Measurements from ENCODE around the gene FBXW11. TPM values are rescaled to one million over a fixed set of nuclear protein-coding genes. Genes with fewer than 3 reads are reported as not detected.

The FBXW11 gene
- total RNA-seq, 1 experiment from 2014 or later: 52.0 TPM

GRCh38 chr5:171992305-171992704 is 14.1 kb downstream of the FBXW11 start:
- peaks cover 89% of the 10 kb centered on the region for H3K79me2 ChIP-seq (ENCODE audit: insufficient read depth, low read length)
- no peak overlapping the region for H3K4me3 ChIP-seq (replicated peaks in 1 of 2; ENCODE audit: low read depth in 1 of 2, low read length in 2 of 2)
- RAD21 ChIA-PET (ENCODE audit: low non-redundant PET in 1 of 2, low total read pairs in 2 of 2, uncharacterized antibody in 2 of 2, unreplicated experiment in 2 of 2): interaction anchor here in 1 of 2 experiments (0.9 kb wide), 1 partner anchor 15 kb away, joined by 3 read pairs; no protein-coding TSS in a partner anchor
- POLR2A ChIA-PET: no interaction called here
- peaks cover 0 to 15% of the 10 kb centered on the region in 2 experiments; a peak in 2 of 4 replicates for H3K4me1 ChIP-seq (ENCODE audit: control insufficient read depth in 1 of 2, insufficient read depth in 2 of 2, low read length in 2 of 2)
- H4K20me1 ChIP-seq (ENCODE audit: insufficient read depth): no peaks in the 10 kb centered on the region; the same call in 1 of the 2 replicates
- H3K9me3 ChIP-seq (ENCODE audit: control insufficient read depth in 1 of 2, insufficient read depth in 1 of 2, low read depth in 1 of 2, low read length in 2 of 2): no peaks in the 10 kb centered on the region
- TF ChIP-seq CBX3 (IDR thresholded peaks at IDR 0.05; ENCODE audit: low read depth) (no peak), ZNF274 (IDR thresholded peaks at IDR 0.05; ENCODE audit: low read depth, low read length) (no peak), JUND (IDR thresholded peaks at IDR 0.05) (no peak), FOSL1 (IDR thresholded peaks at IDR 0.05; ENCODE audit: low read depth) (no peak), POLR2AphosphoS5 (IDR thresholded peaks at IDR 0.05; ENCODE audit: low read depth, low read length) (no peak), POLR2A (IDR thresholded peaks at IDR 0.05; ENCODE audit: borderline replicate concordance, extremely low read depth, insufficient read depth, insufficient read length) (no peak), MAX (IDR thresholded peaks at IDR 0.05) (no peak), EZH2 (IDR thresholded peaks at IDR 0.05) (no peak), SP1 (IDR thresholded peaks at IDR 0.05; ENCODE audit: low read depth) (no peak), ZFX (IDR thresholded peaks at IDR 0.05) (no peak), YY1 (IDR thresholded peaks at IDR 0.05; ENCODE audit: extremely low read depth, insufficient replicate concordance, low read depth, low read length) (no peak)
- H3K4me2 ChIP-seq (ENCODE audit: low read length): no peak overlapping the region
- intact Hi-C loops (cut with micrococcal nuclease): no loop called here
- CTCF ChIA-PET: no interaction called here
- no peak for ATAC-seq
- H3K27ac ChIP-seq (ENCODE audit: low read depth, low read length): no peak overlapping the region
- no peaks in the 10 kb centered on the region for H3K9me2 ChIP-seq (ENCODE audit: insufficient read depth)
- H3K9ac ChIP-seq (ENCODE audit: low read length): no peak overlapping the region
- H3K36me3 ChIP-seq (ENCODE audit: control insufficient read depth in 1 of 2, insufficient read depth in 2 of 2, low read length in 2 of 2): no peaks in the 10 kb centered on the region
- no peak for DNase-seq (ENCODE audit: low read depth, low spot score)
- no TSS peak for BruUV-seq (replicated peaks)
- no peaks in the 10 kb centered on the region for H3K27me3 ChIP-seq (ENCODE audit: insufficient read depth, low read length)
- H2AFZ ChIP-seq (ENCODE audit: low read depth, low read length, poor library complexity, severe bottlenecking): no peak overlapping the region

- Histone ChIP-seq H3K79me2 (ENCODE audit: insufficient read depth, low read length) (peaks cover 87% of the 10 kb centered on the region), H3K4me1 (ENCODE audit: control insufficient read depth in 1 of 2, insufficient read depth in 2 of 2, low read length in 2 of 2) (peaks cover 0 to 15% of the 10 kb centered on the region in 2 experiments; a peak in 2 of 4 replicates), H3K4me3 (replicated peaks in 1 of 2; ENCODE audit: low read depth in 1 of 2, low read length in 2 of 2) (no peak overlapping the region), H3K9me3 (ENCODE audit: control insufficient read depth in 1 of 2, insufficient read depth in 1 of 2, low read depth in 1 of 2, low read length in 2 of 2) (no peaks in the 10 kb centered on the region), H4K20me1 (ENCODE audit: insufficient read depth) (no peaks in the 10 kb centered on the region; the same call in 1 of the 2 replicates), H3K4me2 (ENCODE audit: low read length) (no peak overlapping the region), H3K9ac (ENCODE audit: low read length) (no peak overlapping the region), H2AFZ (ENCODE audit: low read depth, low read length, poor library complexity, severe bottlenecking) (no peak overlapping the region), H3K36me3 (ENCODE audit: control insufficient read depth in 1 of 2, insufficient read depth in 2 of 2, low read length in 2 of 2) (peaks cover 0 to 5% of the 10 kb centered on the region in 2 experiments; a peak in 1 of 4 replicates), H3K9me2 (ENCODE audit: insufficient read depth) (no peaks in the 10 kb centered on the region), H3K27me3 (ENCODE audit: insufficient read depth, low read length) (no peaks in the 10 kb centered on the region), H3K27ac (ENCODE audit: low read depth, low read length) (no peak overlapping the region)
- ChIA-PET POLR2A (no interaction called here), CTCF (no interaction called here), RAD21 (ENCODE audit: low non-redundant PET in 1 of 2, low total read pairs in 2 of 2, uncharacterized antibody in 2 of 2, unreplicated experiment in 2 of 2) (no interaction called here)
- no peak for DNase-seq (ENCODE audit: low read depth, low spot score)
- ATAC-seq: no peak
- intact Hi-C loops (cut with micrococcal nuclease): no loop called here
- BruUV-seq (replicated peaks): no TSS peak
- TF ChIP-seq CBX3 (IDR thresholded peaks at IDR 0.05; ENCODE audit: low read depth): no peak
- TF ChIP-seq POLR2AphosphoS5 (IDR thresholded peaks at IDR 0.05; ENCODE audit: low read depth, low read length): no peak
- no peak for TF ChIP-seq ZBTB33 (IDR thresholded peaks at IDR 0.05; ENCODE audit: extremely low read depth, insufficient replicate concordance, low read length)
- TF ChIP-seq SIN3A (IDR thresholded peaks at IDR 0.05; ENCODE audit: low read depth): no peak
- no peak for TF ChIP-seq MAX (IDR thresholded peaks at IDR 0.05)
- TF ChIP-seq CEBPB (IDR thresholded peaks at IDR 0.05; ENCODE audit: low read depth): no peak
- no peak for TF ChIP-seq ELF1 (IDR thresholded peaks at IDR 0.05; ENCODE audit: borderline replicate concordance, low read depth)
- no peak for TF ChIP-seq TCF7L2 (IDR thresholded peaks at IDR 0.05; ENCODE audit: borderline replicate concordance, extremely low read depth, insufficient read depth, insufficient read length)
- no peak for TF ChIP-seq ZNF274 (IDR thresholded peaks at IDR 0.05; ENCODE audit: low read depth, low read length)
Observed at GRCh38 chr5:171990713-171991015, 15.8 kb downstream of the FBXW11 start.
